Mucosa of rectum (tissue), 2 donors: ENCODE measurements around the gene GRIK3.
"Not testable (repeated sequence)": the region's sequence is repeated elsewhere in the genome, so short reads cannot be mapped to it uniquely, and the experiment has no call there.

ENCODE experiments used
- H3K27ac ChIP-seq, 2 donors: one replicate each; pipeline ENCODE4 v1.7.0; 2013; ENCODE audit warnings: inconsistent platforms in 2 of 2, low read depth in 2 of 2, low read length in 2 of 2
- H3K27me3 ChIP-seq, 2 donors: one replicate each; pipeline ENCODE4 v1.7.0; 2013; ENCODE audit warnings: low read length in 2 of 2; ENCODE audit not compliant: control insufficient read depth in 2 of 2, insufficient read depth in 2 of 2
- H3K36me3 ChIP-seq, 2 donors: one replicate each; pipeline ENCODE4 v1.7.0; 2013; ENCODE audit warnings: low read length in 2 of 2; ENCODE audit not compliant: control insufficient read depth in 2 of 2, insufficient read depth in 2 of 2
- H3K4me1 ChIP-seq, 2 donors: one replicate each; pipeline ENCODE4 v1.7.0; 2013; ENCODE audit warnings: low read length in 2 of 2, mild to moderate bottlenecking in 1 of 2; ENCODE audit not compliant: control insufficient read depth in 2 of 2, insufficient read depth in 2 of 2
- H3K4me3 ChIP-seq, 2 donors: one replicate each; pipeline ENCODE4 v1.7.0; 2013; ENCODE audit warnings: low read length in 2 of 2
- H3K9ac ChIP-seq, 2 donors: one replicate each; pipeline ENCODE4 v1.7.0; 2013; ENCODE audit warnings: low read length in 2 of 2, low read depth in 1 of 2, mild to moderate bottlenecking in 1 of 2
- H3K9me3 ChIP-seq, 2 donors: one replicate each; pipeline ENCODE4 v1.7.0; 2013; ENCODE audit warnings: low read length in 2 of 2; ENCODE audit not compliant: control insufficient read depth in 2 of 2
- donor health status: healthy.
- donor health status: Normal muscosa, but diverticular disease.

GRIK3 gene

DNA sequence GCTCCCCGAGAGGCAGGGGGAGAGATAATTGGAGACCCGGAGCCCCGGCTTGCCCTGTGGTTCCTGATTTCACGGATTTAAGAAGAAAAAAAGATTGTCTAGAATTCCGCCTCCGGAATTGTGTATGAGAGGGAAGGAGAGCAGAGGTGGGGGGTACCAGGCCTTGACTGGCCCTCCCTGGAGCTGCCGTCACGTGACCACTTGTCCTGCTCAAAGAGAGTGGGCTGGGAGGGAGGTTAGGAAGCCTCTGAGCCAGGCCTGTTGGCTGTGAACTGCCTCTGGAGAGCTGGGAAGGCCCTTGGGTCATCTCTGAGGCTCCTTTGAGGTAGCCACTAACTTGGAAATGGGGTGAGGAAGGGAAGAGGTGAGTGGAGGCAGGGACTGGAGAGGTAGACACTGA is 106.5 kb downstream of the GRIK3 start:
- Histone ChIP-seq H3K27ac (no peak overlapping the region), H3K9me3 (no peaks in the 10 kb centered on the region), H3K4me1 (no peaks in the 10 kb centered on the region), H3K36me3 (no peaks in the 10 kb centered on the region), H3K27me3 (no peaks in the 10 kb centered on the region), H3K4me3 (no peak overlapping the region), H3K9ac (no peak overlapping the region)

GRCh38 chr1:36925251-36925650 is 109.1 kb downstream of the GRIK3 start:
- Histone ChIP-seq H3K27me3 (no peaks in the 10 kb centered on the region), H3K4me1 (no peaks in the 10 kb centered on the region), H3K27ac (no peak overlapping the region), H3K9me3 (no peaks in the 10 kb centered on the region), H3K9ac (no peak overlapping the region), H3K4me3 (no peak overlapping the region), H3K36me3 (no peaks in the 10 kb centered on the region)

DNA sequence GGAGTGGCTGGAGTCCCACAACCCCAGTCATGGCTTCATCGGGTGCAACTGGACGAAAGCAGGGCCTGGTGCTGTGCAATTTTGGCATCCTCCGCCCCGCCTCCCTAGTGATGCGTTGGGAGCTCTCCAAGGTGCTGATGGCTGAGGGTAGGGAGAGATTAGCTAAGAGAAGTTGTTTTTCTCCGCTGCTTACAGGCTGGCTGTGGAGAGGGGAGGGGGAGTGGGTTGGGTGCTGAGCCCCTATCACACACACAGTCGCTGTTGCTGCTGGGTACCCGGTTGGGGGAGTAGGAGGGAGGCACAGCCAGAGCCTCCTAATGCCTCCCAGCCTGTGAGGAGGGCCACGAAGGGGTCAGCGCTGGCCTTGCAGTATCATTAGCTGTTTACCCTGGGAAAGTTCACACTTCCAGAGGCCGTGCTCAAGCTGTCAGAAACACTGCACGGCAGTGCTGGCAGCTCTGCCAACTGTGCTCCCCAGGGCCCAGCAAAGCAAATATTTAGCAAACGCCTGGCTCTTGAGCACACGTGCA is 110.0 kb downstream of the GRIK3 start:
- Histone ChIP-seq H3K36me3 (no peaks in the 10 kb centered on the region), H3K9me3 (no peaks in the 10 kb centered on the region), H3K9ac (no peak overlapping the region), H3K27ac (no peak overlapping the region), H3K4me3 (no peak overlapping the region), H3K27me3 (no peaks in the 10 kb centered on the region), H3K4me1 (no peaks in the 10 kb centered on the region)

DNA sequence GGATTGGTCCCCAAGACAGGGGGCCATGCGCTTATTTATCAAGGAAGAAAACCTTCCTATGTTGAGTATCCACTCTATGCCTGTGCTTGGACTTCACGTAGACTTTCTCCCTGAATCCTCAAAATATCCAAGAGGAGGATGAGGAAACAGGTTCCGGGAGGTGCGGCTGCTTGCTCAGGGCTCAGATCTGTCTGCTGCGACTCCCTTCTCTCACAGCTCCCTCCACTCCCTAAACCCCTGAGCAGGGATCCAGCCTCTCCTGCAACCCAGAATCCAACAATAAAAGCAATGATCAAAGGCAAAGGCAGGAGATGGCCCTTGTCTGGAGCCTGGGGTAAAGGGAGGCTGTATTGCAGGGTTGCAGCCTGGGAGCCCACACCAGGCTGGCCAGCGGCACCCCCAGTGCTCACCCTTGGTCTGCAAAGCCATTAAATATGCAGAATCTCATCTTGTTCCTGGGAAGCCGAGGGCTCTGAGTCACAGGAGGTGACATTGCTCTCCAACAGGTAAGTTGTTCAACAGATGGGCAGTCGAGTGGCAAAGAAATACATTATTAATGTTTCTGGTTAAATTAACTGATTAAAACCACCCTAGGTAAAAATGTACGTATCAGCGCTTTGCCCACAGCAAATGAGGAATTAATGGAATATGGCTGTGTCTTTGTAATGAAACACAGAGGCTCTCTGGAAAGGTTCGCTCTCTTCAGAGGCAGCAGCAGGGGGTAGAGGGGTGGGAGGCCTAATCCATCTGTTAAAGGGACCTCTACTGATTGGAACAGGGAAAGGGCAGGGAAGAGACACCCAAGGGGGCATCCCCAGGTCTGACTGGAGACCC is 111.5 kb downstream of the GRIK3 start:
- no peaks in the 10 kb centered on the region for H3K4me1 ChIP-seq
- no peaks in the 10 kb centered on the region for H3K27me3 ChIP-seq
- H3K27ac ChIP-seq = no peak overlapping the region
- no peak overlapping the region for H3K4me3 ChIP-seq
- H3K36me3 ChIP-seq = no peaks in the 10 kb centered on the region
- no peaks in the 10 kb centered on the region for H3K9me3 ChIP-seq
- no peak overlapping the region for H3K9ac ChIP-seq

GRCh38 chr1:36922071-36922470 is 112.2 kb downstream of the GRIK3 start:
- Histone ChIP-seq H3K4me3 (no peak overlapping the region), H3K36me3 (no peaks in the 10 kb centered on the region), H3K9me3 (no peaks in the 10 kb centered on the region), H3K27me3 (no peaks in the 10 kb centered on the region), H3K9ac (no peak overlapping the region), H3K27ac (no peak overlapping the region), H3K4me1 (no peaks in the 10 kb centered on the region)

- Histone ChIP-seq H3K27ac (no peak overlapping the region), H3K27me3 (no peaks in the 10 kb centered on the region), H3K4me3 (no peak overlapping the region)
These were observed 113.4 kb downstream of the GRIK3 start for GRCh38 chr1:36920801-36921405.

GRCh38 chr1:36920371-36920770 is 113.9 kb downstream of the GRIK3 start:
- Histone ChIP-seq H3K36me3 (no peaks in the 10 kb centered on the region), H3K27me3 (no peaks in the 10 kb centered on the region), H3K4me1 (no peaks in the 10 kb centered on the region), H3K4me3 (no peak overlapping the region), H3K9me3 (no peaks in the 10 kb centered on the region), H3K9ac (no peak overlapping the region), H3K27ac (no peak overlapping the region)

More at GRCh38 chr1:36920801-36921405, 113.4 kb downstream of the GRIK3 start:
- Histone ChIP-seq H3K9ac (no peak overlapping the region), H3K9me3 (no peaks in the 10 kb centered on the region), H3K36me3 (no peaks in the 10 kb centered on the region), H3K4me1 (no peaks in the 10 kb centered on the region)

DNA sequence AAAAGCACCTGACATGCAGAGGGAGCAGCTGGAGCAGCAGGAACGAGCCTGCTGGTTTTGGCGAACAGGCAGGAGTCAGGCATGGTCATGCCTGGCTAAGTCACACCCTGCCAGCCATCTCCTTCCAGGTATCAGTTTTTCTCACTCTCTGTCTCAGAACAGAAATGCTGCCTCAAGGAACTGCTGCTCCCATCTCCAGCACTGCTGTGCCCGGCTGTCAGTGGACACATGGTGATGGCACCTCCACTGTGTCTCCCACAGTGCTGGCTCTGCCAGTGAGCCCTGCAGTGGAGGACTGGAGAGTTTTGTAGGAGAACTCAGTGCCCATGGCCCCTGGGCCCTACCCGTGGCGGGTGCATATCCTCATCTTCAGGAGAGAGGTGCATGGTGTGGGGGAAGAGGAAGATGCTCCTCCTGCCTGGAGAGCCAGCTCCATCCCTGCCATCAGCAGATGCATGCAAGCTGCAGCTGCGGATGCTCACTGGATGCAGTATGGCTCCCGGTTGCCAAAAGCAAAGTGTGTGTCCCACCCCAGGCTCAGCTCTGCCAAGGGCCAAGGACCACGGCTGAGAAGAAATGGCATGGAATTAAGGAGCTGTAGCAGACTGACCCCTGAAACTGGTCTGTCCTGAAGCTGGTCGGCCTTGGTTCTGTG is 114.7 kb downstream of the GRIK3 start:
- H3K4me3 ChIP-seq = no peak overlapping the region
- H3K27ac ChIP-seq = no peak overlapping the region
- H3K9me3 ChIP-seq = no peaks in the 10 kb centered on the region
- H3K27me3 ChIP-seq = no peaks in the 10 kb centered on the region
- no peaks in the 10 kb centered on the region for H3K4me1 ChIP-seq
- H3K9ac ChIP-seq = no peak overlapping the region
- H3K36me3 ChIP-seq = no peaks in the 10 kb centered on the region

- H3K36me3 ChIP-seq = no peaks in the 10 kb centered on the region
- no peak overlapping the region for H3K27ac ChIP-seq
- H3K9ac ChIP-seq = no peak overlapping the region
- H3K27me3 ChIP-seq = no peaks in the 10 kb centered on the region
- no peak overlapping the region for H3K4me3 ChIP-seq
- H3K4me1 ChIP-seq = no peaks in the 10 kb centered on the region
- no peaks in the 10 kb centered on the region for H3K9me3 ChIP-seq
These were observed 115.7 kb downstream of the GRIK3 start for GRCh38 chr1:36918604-36919003.

DNA sequence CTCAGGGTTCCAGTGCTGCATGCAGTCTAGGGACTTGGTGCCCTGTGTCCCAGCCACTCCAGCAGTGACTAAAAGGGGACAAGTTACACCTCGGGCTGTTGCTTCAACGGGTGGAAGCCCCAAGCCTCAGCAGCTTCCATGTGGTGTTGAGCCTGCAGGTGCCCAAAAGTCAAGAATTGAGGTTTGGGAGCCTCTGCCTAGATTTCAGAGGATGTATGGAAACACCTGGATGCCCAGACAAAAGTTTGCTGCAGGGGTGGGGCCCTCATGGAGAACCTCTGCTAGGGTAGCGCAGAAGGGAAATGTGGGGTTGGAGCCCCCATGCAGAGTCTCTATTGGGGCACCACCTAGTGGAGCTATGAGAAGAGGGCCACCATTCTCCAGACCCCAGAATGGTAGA is 117.8 kb downstream of the GRIK3 start:
- not testable (repeated sequence) for H3K36me3 ChIP-seq, H3K4me3 ChIP-seq, H3K27ac ChIP-seq, H3K9me3 ChIP-seq, H3K4me1 ChIP-seq, H3K27me3 ChIP-seq, H3K9ac ChIP-seq
